Activated naive CD8-positive, alpha-beta T cell (primary cell): ENCODE results near the gene WDR3.

Source experiments
- H3K27ac Mint-ChIP-seq: one replicate; pipeline ENCODE4 v1.8.0; 2021; ENCODE audit warnings: mixed read lengths
- H3K27me3 Mint-ChIP-seq: one replicate; pipeline ENCODE4 v1.8.0; 2021; ENCODE audit warnings: mixed read lengths
- H3K36me3 Mint-ChIP-seq: one replicate; pipeline ENCODE4 v1.8.0; 2021; ENCODE audit warnings: mixed read lengths
- H3K4me1 Mint-ChIP-seq: one replicate; pipeline ENCODE4 v1.8.0; 2021; ENCODE audit warnings: low read depth, mixed read lengths
- H3K4me3 Mint-ChIP-seq: one replicate; pipeline ENCODE4 v1.8.0; 2021; ENCODE audit warnings: mild to moderate bottlenecking, mixed read lengths
- H3K9me3 Mint-ChIP-seq: one replicate; pipeline ENCODE4 v1.8.0; 2021; ENCODE audit warnings: low read depth, mixed read lengths

The WDR3 gene

DNA sequence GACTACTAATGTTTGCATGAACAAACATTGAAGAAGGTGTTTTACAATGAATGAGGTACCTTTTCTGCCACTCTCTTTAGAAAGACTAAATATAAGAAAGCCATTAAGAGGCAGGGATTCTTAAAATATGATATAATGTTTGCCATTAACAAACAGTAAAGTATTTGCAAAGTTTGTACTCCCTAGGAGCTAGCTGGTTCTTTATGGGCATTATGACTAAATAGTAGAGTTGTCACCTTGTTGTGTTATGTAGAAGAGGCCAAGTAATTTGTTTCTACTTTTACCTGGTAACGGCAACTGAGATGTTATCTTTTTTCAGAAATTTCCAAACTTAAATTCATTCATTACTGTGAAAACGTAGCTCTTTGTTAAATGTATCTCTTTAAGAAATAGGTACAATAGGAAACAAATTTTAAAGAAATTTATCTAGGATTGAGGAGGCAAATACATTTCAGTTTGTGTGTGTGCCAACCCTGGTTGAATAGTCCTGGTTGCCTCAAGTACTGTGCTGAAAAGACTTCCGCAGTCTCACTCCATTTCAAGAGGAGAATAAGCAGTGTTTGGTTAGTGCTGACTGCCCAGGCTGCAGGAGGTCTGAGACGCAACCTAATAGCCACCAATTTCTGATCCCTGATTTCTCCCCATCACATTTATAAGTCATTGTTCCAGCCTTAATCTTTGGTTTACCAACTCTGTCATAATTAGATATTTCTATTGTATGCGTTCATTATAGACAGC lies 52.1 kb downstream of the WDR3 start:
- Mint-ChIP-seq H3K4me3 (no peak overlapping the region), H3K4me1 (no peaks in the 10 kb centered on the region), H3K36me3 (no peaks in the 10 kb centered on the region), H3K27me3 (peaks cover 12% of the 10 kb centered on the region), H3K27ac (no peak overlapping the region), H3K9me3 (no peaks in the 10 kb centered on the region)

DNA sequence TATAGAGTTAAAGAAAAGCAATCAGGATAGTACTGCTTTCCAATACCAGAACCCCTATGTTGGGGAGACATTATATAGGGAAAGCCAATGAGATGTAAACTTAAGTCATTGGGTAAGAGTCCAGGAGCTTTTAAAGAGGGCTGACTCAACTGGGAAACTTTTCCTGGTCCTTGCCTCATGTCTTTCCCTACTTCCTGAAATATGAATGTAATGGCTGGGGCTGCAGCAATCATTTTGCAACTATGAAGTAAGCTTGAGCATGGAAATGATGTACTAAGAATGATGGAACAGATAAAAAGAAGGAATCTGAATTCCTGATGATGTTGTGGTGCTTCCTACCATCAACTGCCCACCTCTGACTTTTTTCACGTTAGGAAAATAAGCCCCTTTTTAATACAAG lies 55.7 kb downstream of the WDR3 start:
- peaks cover 20% of the 10 kb centered on the region for H3K27me3 Mint-ChIP-seq
- no peaks in the 10 kb centered on the region for H3K4me1 Mint-ChIP-seq
- no peaks in the 10 kb centered on the region for H3K36me3 Mint-ChIP-seq
- H3K4me3 Mint-ChIP-seq = no peak overlapping the region
- no peaks in the 10 kb centered on the region for H3K9me3 Mint-ChIP-seq
- H3K27ac Mint-ChIP-seq = no peak overlapping the region

- no peaks in the 10 kb centered on the region for H3K36me3 Mint-ChIP-seq
- no peaks in the 10 kb centered on the region for H3K4me1 Mint-ChIP-seq
- H3K27ac Mint-ChIP-seq = no peak overlapping the region
- no peaks in the 10 kb centered on the region for H3K9me3 Mint-ChIP-seq
- peaks cover 21% of the 10 kb centered on the region for H3K27me3 Mint-ChIP-seq
- no peak overlapping the region for H3K4me3 Mint-ChIP-seq
Observed at GRCh38 chr1:117985973-117986372, 56.4 kb downstream of the WDR3 start.

GRCh38 chr1:118004312-118004711 lies 74.8 kb downstream of the WDR3 start:
- Mint-ChIP-seq H3K9me3 (no peaks in the 10 kb centered on the region), H3K27ac (no peak overlapping the region)

GRCh38 chr1:118007391-118007790 lies 77.9 kb downstream of the WDR3 start:
- Mint-ChIP-seq H3K27ac (no peak overlapping the region), H3K27me3 (peaks cover 10% of the 10 kb centered on the region), H3K36me3 (no peaks in the 10 kb centered on the region), H3K9me3 (no peaks in the 10 kb centered on the region), H3K4me3 (no peak overlapping the region), H3K4me1 (no peaks in the 10 kb centered on the region)

More at GRCh38 chr1:118004312-118004711, 74.8 kb downstream of the WDR3 start:
- H3K27me3 Mint-ChIP-seq = peaks cover 16% of the 10 kb centered on the region
- no peak overlapping the region for H3K4me3 Mint-ChIP-seq
- H3K4me1 Mint-ChIP-seq = no peaks in the 10 kb centered on the region
- no peaks in the 10 kb centered on the region for H3K36me3 Mint-ChIP-seq

GRCh38 chr1:118008011-118008410 lies 78.5 kb downstream of the WDR3 start:
- no peaks in the 10 kb centered on the region for H3K4me1 Mint-ChIP-seq
- H3K27me3 Mint-ChIP-seq = peaks cover 8% of the 10 kb centered on the region
- H3K36me3 Mint-ChIP-seq = no peaks in the 10 kb centered on the region
- H3K9me3 Mint-ChIP-seq = no peaks in the 10 kb centered on the region
- no peak overlapping the region for H3K27ac Mint-ChIP-seq
- no peak overlapping the region for H3K4me3 Mint-ChIP-seq

- Mint-ChIP-seq H3K27ac (no peak overlapping the region), H3K27me3 (peaks cover 13% of the 10 kb centered on the region), H3K36me3 (no peaks in the 10 kb centered on the region), H3K4me3 (no peak overlapping the region), H3K4me1 (no peaks in the 10 kb centered on the region), H3K9me3 (no peaks in the 10 kb centered on the region)
Observed at GRCh38 chr1:118012515-118013124, 83.1 kb downstream of the WDR3 start.

GRCh38 chr1:118013336-118013735 lies 83.8 kb downstream of the WDR3 start:
- H3K4me1 Mint-ChIP-seq = no peaks in the 10 kb centered on the region
- H3K27me3 Mint-ChIP-seq = peaks cover 15% of the 10 kb centered on the region

DNA sequence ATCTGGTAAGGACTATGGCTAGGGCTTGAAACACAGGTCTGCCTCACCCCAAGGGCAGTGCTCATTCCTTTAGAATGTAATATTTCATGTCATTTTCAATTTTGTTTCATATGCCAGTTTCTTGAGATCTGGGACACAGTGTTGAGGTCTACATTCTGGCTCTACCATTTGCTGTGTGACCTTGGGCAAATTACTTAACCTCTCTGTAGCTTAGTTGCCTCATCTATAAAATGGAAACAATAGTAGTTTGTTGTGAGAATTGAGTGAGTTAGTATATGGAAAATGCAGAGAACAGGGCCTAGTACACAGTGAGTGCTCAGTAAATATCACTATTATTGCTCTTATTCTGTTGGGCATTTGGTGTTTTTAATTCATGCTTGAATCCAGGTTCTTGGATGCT lies 84.4 kb downstream of the WDR3 start:
- Mint-ChIP-seq H3K4me3 (no peak overlapping the region), H3K27ac (no peak overlapping the region), H3K9me3 (no peaks in the 10 kb centered on the region), H3K36me3 (no peaks in the 10 kb centered on the region), H3K27me3 (peaks cover 13% of the 10 kb centered on the region), H3K4me1 (no peaks in the 10 kb centered on the region)

More at GRCh38 chr1:118013336-118013735, 83.8 kb downstream of the WDR3 start:
- H3K27ac Mint-ChIP-seq = no peak overlapping the region
- H3K36me3 Mint-ChIP-seq = no peaks in the 10 kb centered on the region
- no peaks in the 10 kb centered on the region for H3K9me3 Mint-ChIP-seq
- no peak overlapping the region for H3K4me3 Mint-ChIP-seq
